ENCODE measurements around the gene BTBD3. TPM values are rescaled to one million over a fixed set of nuclear protein-coding genes. Genes with fewer than 3 reads are reported as not detected.

Gene BTBD3
- total RNA-seq, 2 donors from 2014 or later, result 1.1 to 2.4 TPM

DNA sequence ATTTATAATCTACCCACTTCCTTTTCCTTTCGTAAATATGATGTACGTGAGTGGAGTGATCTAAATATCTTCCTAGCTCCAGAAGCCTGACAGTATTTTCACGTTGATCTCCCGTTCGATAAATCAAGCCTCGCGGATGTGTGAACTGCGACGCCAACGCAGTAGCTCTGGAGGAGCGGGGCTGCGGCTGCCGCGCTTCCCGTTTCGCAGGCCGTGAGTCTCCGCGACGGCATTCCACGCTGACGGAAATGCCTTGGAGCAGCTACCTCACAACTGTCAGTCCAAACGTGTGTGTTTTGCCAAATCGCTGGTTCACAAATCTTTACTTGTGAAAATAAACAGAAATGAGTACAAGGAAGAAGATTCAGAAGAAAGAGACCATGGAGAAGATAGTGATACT lies 41.2 kb downstream of the BTBD3 start:
- no peaks in the 10 kb centered on the region for H3K9me3 ChIP-seq (ENCODE audit: control insufficient read depth, low read length, poor library complexity, severe bottlenecking)
- H3K4me3 Mint-ChIP-seq, result no peak overlapping the region
- H3K27me3 Mint-ChIP-seq, result no peaks in the 10 kb centered on the region
- H3K27ac Mint-ChIP-seq, result no peak overlapping the region
- H3K36me3 Mint-ChIP-seq (ENCODE audit: low read depth), result no peaks in the 10 kb centered on the region
- ATAC-seq (no peak), DNase-seq (no peak)
- no peaks in the 10 kb centered on the region for H3K4me1 Mint-ChIP-seq

- no peaks in the 10 kb centered on the region for H3K4me1 Mint-ChIP-seq
- H3K36me3 Mint-ChIP-seq (ENCODE audit: low read depth), result no peaks in the 10 kb centered on the region
- ATAC-seq, result no peak
These were observed 47.9 kb downstream of the BTBD3 start for GRCh38 chr20:11965602-11966001.

GRCh38 chr20:11966186-11966585 lies 48.5 kb downstream of the BTBD3 start:
- DNase-seq (no peak), ATAC-seq (no peak)
- Mint-ChIP-seq H3K27ac (no peak overlapping the region), H3K4me1 (no peaks in the 10 kb centered on the region), H3K4me3 (no peak overlapping the region), H3K27me3 (no peaks in the 10 kb centered on the region), H3K36me3 (ENCODE audit: low read depth) (no peaks in the 10 kb centered on the region)
- no peaks in the 10 kb centered on the region for H3K9me3 ChIP-seq (ENCODE audit: control insufficient read depth, low read length, poor library complexity, severe bottlenecking)

More at GRCh38 chr20:11965602-11966001, 47.9 kb downstream of the BTBD3 start:
- Mint-ChIP-seq H3K4me3 (no peak overlapping the region), H3K27me3 (no peaks in the 10 kb centered on the region), H3K27ac (no peak overlapping the region)
- DNase-seq, result no peak
- H3K9me3 ChIP-seq (ENCODE audit: control insufficient read depth, low read length, poor library complexity, severe bottlenecking), result no peaks in the 10 kb centered on the region

GRCh38 chr20:11970243-11970836 lies 52.6 kb downstream of the BTBD3 start:
- DNase-seq (no peak), ATAC-seq (no peak)
- H3K27me3 Mint-ChIP-seq, result no peaks in the 10 kb centered on the region
- no peaks in the 10 kb centered on the region for H3K36me3 Mint-ChIP-seq (ENCODE audit: low read depth)
- no peaks in the 10 kb centered on the region for H3K9me3 ChIP-seq (ENCODE audit: control insufficient read depth, low read length, poor library complexity, severe bottlenecking)
- no peak overlapping the region for H3K27ac Mint-ChIP-seq
- no peaks in the 10 kb centered on the region for H3K4me1 Mint-ChIP-seq
- H3K4me3 Mint-ChIP-seq, result no peak overlapping the region

GRCh38 chr20:11972478-11972877 lies 54.8 kb downstream of the BTBD3 start:
- no peaks in the 10 kb centered on the region for H3K9me3 ChIP-seq (ENCODE audit: control insufficient read depth, low read length, poor library complexity, severe bottlenecking)
- H3K36me3 Mint-ChIP-seq (ENCODE audit: low read depth), result no peaks in the 10 kb centered on the region

More at GRCh38 chr20:11972478-11972877, 54.8 kb downstream of the BTBD3 start:
- Mint-ChIP-seq H3K4me1 (no peaks in the 10 kb centered on the region), H3K27me3 (no peaks in the 10 kb centered on the region), H3K27ac (no peak overlapping the region), H3K4me3 (no peak overlapping the region)
- ATAC-seq (no peak), DNase-seq (no peak)

All from T-helper 17 cell (primary cell).